ENCODE measurements around the gene ADARB1.

Gene ADARB1

DNA sequence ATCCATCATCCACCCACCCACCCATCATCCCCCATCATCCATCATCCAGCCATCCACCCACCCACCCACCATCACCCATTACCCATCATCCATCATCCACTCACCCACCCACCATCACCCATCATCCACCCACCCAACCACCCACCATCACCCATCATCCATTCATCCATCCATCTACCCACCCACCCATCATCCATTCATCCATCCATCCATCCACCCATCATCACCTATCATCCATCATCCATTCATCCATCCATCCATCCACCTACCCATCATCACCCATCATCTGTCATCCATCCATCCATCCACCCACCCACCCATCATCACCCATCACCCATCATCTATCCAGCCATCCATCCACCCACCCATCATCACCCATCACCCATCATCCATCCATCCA is 81.5 kb downstream of the ADARB1 start:
- no peak for DNase-seq

DNA sequence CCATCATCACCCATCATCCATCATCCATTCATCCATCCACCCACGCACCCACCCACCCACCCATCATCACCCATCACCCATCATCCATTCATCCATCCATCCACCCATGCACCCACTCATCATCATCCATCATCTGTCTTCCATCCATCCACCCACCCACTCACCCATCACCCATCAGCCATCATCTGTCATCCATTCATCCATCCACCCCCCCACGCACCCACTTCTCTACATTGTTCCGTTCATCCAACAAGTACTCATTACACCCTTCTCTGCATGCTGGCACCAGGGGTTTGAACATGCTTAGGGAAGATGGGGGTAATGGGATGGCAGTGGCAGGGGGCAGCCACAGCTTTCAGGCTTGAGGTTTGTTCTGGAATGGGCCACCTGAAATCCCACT is 82.1 kb downstream of the ADARB1 start:
- no peak for DNase-seq

DNA sequence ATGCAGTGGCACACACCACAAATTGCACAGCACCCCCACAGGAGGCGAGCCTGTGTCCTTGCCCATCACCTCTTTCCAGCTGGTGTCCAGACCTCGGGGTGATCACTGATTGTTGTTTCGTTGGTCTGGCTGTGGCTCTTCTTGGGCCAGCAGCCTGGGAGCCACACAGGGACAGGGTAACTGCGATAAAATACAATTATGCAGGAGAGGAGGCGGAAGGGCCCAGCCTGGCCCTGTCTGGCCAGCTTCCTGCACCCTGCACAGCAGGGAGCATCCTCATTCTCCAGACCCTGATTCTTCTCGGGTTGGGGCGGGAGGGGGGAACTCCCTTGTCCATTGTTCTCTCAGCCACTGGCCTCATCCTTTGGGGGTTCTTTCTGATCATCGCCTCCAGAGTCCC is 83.6 kb downstream of the ADARB1 start:
- DNase-seq, result no peak

GRCh38 chr21:45158491-45159423 is 84.4 kb downstream of the ADARB1 start:
- no peak for DNase-seq

DNA sequence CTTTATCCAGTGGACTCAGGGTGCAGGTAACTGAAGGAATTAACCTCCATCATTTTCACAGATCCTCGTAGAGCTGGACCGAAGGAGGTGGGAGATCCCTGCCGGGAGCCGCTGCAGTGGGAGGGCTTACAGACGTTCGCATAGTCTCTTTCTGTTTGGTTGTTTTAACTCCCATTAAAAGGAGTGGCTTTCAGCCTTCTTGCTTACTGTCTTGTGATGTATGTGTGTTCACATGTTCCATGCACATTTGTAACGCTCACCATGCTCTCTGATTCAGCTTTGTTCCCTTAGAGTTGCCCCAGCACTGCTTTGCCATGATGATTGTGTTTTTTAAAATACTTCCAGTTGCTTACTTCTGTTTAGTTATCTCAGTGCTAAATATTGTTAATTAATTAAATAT is 85.8 kb downstream of the ADARB1 start:
- no peak for DNase-seq

GRCh38 chr21:45161038-45161945 is 86.9 kb downstream of the ADARB1 start:
- DNase-seq, result no peak

- DNase-seq, result no peak
Measured at GRCh38 chr21:45162115-45162514, 87.7 kb downstream of the ADARB1 start.

GRCh38 chr21:45162809-45163208 is 88.4 kb downstream of the ADARB1 start:
- DNase-seq, result no peak

- no peak for DNase-seq
Measured at GRCh38 chr21:45163413-45164123, 89.2 kb downstream of the ADARB1 start.

DNA sequence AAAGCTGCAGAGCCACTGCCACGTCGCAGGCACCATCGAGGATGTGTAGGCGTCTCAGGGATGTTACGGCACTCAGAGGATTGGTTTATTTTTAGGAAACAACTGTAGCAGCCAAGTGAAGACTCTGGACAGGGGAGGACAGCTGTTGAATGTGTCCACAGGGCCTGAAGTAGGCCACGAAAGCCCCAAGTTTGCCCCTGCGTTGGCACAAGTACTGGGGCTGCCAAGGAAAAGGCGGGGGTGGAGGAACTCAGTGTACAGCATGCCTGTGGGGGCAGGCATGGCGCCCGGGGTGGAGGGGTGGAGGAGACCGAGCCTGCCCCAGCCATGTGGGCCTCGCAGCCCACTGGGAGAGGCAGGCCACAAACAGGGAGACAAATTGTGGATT is 89.7 kb downstream of the ADARB1 start:
- no peak for DNase-seq

- DNase-seq, result no peak
Measured at GRCh38 chr21:45164838-45165237, 90.5 kb downstream of the ADARB1 start.

DNA sequence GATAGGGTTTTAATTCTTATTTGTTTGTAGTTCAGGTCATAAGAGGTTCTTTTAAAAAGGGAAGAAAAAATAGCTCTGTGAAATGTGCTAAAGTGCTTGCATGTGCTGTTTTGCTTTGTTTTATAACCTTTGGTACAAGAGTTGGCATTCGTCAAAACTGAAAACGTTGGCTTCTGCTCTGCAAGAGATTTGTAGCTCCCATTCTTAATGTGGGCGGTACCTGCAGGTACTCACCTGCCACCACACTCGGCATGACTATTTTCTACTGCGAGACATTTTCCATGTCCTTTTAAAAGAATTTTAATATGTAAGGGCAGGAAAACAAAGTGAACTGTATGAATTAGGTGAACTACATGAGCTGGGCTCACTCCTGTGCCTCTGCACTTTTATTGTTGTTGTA is 92.6 kb downstream of the ADARB1 start:
- no peak for DNase-seq

DNA sequence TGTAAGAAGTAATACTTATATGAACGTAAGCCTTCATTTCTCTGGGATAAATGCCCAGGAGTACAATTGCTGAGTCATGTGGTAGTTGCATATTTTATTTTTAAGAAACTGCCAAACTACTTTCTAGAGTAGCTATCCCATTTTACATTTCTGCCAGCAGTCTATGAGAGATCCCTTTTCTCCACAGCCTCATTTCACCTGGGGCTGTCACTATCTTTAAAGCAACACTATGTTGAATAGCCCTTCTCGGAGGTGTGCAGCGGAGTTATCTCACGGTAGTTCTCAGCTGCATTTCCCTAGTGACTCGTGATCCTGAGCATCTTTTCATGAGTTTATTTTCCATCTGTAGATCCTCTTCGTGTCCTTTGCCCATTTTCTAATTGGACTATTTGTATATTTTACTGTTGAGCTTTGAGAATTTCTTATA is 93.4 kb downstream of the ADARB1 start:
- no peak for DNase-seq

- no peak for DNase-seq
Measured at GRCh38 chr21:45168522-45168921, 94.1 kb downstream of the ADARB1 start.

DNA sequence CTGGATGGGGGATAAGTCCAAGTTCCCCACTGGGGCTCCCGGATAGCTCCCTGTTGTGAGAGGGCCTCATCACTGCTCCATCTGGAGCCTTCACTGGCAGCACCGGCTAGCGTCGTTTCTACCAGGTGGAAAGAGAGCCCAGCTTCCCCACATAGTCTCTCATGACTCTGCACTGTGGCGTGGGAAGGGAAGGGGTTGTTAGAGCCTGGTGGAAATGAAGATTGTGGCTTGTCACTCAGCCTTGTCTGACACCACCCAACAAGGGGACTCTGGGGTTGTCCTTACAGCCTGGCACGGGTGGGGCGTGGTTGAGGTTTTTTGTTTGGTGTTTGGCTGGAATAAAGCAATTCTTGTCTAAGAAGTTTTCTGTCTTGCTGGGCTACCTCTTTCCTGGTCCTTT is 94.6 kb downstream of the ADARB1 start:
- no peak for DNase-seq

DNA sequence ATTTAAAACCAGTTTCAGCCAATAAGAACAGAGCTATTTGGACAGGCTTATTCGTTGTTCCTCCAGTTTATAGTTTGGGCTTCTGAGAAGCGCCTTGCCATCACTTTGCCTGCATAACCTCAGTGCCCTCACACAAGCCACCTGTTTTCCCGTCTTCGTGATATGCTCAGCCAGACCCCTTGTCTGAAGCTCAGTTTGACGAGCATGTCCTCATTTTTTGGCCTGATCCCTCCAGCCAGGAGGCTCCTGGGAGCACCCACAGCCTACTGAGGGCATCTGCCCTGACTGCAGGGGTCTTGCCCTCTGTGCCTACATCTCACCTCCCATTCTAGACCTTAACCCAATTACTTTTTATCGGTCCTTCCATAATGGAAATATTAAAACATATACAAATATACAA is 95.3 kb downstream of the ADARB1 start:
- DNase-seq, result no peak

DNA sequence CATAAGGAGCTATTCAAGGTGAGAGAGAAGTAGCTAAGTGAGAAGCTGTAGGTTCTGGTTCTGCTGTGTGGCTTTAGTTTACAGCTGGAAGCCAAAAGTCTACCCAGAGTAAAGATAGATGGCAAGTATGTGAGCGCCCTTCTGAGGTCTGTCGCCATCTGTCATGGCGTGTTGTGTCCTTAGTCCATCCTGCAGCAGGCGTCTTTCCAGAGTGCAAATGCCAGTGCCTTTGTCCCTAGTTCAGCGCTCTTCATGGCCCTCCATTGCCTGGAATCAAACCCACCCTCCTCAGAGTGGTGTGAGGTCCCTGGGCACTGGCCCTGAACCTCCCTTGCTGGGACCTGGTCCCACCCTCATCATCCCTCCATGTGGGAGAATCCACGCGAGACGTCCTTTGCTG is 96.6 kb downstream of the ADARB1 start:
- no peak for DNase-seq

GRCh38 chr21:45172420-45172819 is 98.0 kb downstream of the ADARB1 start:
- DNase-seq, result no peak

GRCh38 chr21:45175326-45176095 is 101.1 kb downstream of the ADARB1 start:
- no peak for DNase-seq

GRCh38 chr21:45176141-45176540 is 101.8 kb downstream of the ADARB1 start:
- DNase-seq, result no peak

- no peak for DNase-seq
Measured at GRCh38 chr21:45177039-45177438, 102.7 kb downstream of the ADARB1 start.

GRCh38 chr21:45178070-45178608 is 103.8 kb downstream of the ADARB1 start:
- DNase-seq, result no peak
